Left kidney (tissue), 2 donors: ENCODE measurements around the gene BCL7C. TPM values are rescaled to one million over a fixed set of nuclear protein-coding genes. Genes with fewer than 3 reads are reported as not detected.
"Not testable (repeated sequence)": the region's sequence is repeated elsewhere in the genome, so short reads cannot be mapped to it uniquely, and the experiment has no call there.

Experiments used
- DNase-seq: peaks from one replicate; pipeline ENCODE4 v3.0.0-alpha.2; 2013
- polyA plus RNA-seq: library from polyadenylated mRNA; unstranded; fragments of 120-200 nt; gene quantifications from one replicate; pipeline ENCODE4 v1.2.1, GENCODE V29; 2013; ENCODE audit not compliant: insufficient read length

The BCL7C gene
- polyA plus RNA-seq, 1 donor, result 35.0 TPM

DNA sequence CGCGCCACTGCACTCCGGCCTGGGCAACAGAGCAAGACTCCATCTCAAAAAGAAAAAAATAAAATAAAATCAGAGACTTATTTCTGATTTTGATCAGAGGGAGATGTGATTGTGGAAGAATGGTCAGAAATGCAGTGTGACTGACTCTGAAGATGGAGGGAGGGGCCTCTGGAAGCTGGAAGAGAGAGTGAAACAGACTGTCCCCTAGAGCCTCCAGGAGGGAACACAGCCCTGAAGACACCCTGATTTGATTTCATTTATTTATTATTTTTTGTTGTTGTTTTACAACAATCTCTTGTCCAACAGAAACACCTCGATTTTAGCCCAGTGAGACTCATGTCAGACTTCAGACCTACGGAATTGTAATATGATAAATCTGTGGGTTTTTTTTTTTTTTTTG, 26.1 kb downstream of the BCL7C start:
- DNase-seq, result no peak

DNA sequence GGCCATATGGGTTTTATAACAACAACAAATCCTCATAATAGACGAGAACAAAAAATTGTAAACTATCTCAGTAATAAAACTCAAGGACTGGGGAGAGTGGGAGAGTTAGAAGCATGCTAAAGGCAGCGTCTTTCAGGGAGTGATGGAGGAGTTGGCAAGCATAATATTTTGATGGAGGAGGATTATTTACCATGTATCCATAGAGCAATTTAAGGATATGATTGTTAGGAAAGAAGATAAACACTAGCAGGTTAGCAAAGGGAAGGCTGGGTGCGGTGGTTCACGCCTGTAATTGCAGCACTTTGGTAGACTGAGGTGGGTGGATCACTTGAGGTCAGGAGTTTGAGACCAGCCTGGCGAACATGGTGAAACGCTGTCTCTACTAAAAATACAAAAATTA, 27.8 kb downstream of the BCL7C start:
- DNase-seq, result no peak

DNA sequence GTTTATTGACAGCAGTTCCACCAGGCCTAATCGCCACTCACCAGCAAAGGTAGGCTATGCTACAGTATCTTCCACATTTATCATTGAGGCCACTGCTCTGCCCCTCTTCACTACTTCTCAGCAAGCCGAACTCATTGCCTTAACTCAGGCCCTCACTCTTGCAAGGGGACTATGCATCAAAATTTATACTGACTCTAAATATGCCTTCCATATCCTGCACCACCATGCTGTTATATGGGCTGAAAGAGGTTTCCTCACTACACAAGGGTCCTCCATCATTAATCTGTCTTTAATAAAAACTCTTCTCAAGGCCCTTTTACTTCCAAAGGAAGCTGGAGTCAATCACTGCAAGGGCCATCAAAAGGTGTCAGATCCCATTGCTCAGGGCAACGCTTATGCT, 30.7 kb downstream of the BCL7C start:
- DNase-seq, result not testable (repeated sequence)

DNA sequence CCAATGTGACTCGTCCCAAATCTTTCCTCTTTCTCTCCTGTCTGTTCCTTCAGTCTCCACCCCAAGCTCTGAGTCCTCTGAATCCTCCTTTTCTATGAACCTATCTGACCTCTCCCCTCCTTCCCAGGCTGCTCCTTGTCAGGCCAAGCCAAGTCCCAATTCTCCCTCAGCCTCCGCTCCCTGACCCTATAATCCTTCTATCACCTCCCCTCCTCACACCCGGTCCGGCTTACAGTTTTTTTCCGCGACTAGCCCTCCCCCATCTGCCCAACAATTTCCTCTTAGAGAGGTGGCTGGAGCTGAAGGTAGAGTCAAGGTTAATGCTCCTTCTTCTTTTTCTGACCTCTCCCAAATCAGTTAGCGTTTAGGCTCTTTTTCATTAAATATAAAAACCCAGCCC, 33.1 kb downstream of the BCL7C start:
- not testable (repeated sequence) for DNase-seq

DNA sequence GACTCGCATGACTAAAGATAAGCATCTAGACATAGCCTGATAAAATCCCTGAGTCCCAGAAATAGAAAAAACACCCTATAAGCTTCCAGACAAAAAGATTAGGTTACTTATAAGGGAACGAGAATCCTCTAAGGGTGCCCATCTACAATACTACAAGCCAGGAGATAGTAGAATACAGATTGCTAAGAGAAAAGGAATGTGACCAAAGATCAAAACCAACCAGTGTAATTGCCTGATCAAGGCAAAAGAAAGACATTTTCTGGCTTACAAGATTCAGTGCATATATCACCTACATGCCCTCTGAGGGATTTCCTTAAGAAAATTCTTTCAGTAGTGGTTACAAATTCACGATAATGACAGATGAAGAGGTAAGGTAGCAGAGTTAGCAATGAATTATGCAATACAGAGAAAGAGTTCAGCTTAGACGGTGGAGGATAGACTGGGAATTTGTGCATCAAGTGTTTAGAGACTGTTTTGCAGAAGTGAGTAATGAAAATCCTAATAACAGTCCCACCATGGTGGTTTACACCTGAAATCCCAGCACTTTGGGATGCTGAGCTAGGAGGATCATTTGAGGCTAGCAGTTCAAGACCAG, 35.0 kb downstream of the BCL7C start:
- no peak for DNase-seq

DNA sequence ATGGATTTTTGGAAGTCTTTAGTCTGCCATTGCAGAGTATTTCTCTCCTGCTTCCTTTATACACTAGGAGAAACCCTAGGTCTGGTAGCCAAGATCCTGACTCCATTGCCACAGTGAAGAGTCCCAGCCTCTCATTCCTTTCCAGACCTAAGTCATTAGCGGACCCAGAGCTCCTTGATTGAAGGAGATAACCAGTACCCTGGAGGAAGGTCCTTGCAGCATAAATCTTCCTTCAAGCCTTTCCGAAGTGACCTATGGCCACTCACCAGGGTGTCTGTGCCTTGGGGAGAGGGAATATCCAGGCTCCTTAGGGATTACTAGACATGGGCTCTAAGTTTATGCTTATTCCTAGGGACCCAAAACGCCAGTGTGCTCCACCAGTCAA, 35.8 kb downstream of the BCL7C start:
- DNase-seq, result no peak

DNA sequence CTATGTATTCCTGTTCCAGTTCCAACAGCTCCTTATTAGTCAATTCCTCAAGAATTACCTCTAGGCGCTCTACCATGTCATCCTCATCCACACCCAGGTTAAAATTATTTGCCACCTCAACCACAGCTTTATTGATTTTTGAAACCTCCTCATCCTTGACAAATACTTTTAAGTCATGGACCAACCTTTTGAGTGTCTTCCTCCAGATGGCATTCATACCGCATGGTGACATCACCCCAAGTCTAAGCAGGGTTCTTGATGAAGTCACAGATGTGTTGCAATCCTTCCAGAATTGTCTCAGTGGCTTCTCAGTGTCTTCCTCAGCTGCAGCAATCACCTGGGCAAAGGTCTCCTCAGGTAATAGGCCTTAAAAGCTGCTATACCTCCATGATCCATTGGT, 40.1 kb downstream of the BCL7C start:
- no peak for DNase-seq

DNA sequence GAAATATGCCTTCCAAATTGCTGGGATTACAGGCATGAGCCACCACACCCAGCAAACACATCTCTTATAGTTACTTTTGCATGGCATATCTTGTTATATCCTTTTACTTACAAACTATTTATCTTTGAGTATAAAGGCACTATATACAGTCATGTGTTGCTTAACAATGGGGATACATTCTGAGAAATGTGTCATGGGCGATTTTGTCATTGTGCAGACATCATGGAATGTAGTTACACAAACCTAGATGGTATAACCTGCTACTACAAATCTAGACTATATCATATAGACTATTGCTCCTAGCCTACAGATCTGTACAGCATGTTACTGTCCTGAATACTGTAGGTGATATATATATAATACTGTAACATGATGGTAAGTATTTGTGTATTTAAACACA, 43.6 kb downstream of the BCL7C start:
- DNase-seq, result no peak

DNA sequence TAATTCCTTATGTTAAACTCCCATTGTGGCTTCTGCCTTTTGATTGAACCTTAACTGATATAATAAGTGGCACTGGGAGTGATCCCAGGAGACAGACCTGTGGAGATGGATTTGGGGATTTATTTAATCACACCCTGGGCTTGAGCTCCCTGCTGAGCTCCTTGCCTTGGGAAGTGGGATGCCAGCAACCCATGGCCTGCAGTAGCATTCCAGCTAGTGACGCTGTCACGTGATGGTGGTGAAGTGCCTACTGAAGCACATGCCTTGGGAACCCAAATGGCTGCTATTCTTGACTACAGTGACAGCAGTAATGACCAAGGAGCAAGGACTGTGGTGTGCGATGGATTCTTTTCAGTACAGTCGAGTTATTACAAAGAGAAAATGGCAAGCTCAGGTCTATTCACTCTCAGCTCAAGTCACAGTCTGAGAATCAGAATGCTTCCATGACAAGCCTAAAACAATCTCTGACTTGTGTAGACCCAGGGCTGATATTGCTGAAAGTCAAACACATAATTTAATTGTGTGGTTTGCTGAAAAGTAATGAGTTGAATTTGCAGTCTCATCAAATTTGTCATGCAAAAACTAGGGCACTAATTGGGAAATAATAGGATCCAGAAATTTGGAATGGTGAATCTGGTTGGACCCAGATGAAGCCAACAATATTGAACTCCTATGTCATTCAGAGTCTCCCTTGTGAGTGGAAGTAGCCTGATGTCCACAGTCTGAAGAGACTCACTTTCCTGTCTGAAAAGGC, 47.1 kb downstream of the BCL7C start:
- no peak for DNase-seq

DNA sequence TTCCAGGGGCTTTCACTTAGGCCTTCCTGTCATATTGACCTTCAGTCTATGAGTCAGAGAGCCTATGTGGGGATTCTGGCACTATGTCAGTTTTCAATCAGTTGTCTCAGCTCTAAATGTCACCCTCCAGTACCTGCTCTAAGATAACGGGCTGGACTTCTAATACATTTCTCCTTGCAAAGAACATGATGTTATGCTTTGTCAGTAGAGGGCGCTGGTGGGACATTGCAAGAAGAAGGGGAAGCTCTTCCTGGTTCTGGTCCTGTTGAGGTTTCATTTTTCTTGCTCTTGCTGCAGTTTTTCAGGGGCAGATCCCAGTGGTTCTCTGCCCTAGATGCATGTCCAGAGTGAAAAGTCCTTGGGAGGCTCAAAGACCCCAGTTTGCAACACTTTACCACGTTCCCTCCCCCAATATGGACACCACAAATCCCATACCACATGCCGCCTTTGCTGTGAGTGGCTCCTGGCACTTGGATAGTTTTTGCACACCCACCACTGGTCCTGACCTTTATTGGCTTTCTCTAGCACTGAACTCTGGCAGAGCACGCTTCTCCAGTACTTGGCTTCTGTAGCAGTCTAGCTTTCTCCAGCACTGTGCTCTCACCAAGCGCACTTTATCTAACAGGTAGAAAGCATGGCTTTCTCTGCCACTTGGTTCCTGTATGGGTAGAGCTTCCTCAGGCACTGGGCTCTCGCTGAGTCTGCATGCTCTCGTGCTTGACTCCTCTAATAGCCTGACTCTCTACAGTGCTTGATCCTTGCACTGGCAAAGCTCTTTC, 49.0 kb downstream of the BCL7C start:
- peak; percentile 74 for DNase-seq

DNA sequence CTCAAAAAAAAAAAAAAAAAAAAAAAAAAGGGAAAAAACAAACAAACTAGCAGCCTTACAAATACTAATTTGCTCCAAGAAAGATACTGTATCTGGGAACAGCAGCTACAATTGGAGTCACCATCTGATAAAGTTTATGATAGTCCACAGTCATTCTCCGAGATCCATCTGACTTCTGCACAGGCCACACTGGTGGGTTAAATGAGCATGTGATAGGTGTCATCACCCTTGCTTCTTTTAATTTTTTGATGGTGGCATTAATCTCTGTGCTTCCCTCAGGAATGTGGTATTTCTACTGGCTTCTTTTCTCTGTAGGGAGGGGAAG, 49.6 kb downstream of the BCL7C start:
- DNase-seq, result no peak

DNA sequence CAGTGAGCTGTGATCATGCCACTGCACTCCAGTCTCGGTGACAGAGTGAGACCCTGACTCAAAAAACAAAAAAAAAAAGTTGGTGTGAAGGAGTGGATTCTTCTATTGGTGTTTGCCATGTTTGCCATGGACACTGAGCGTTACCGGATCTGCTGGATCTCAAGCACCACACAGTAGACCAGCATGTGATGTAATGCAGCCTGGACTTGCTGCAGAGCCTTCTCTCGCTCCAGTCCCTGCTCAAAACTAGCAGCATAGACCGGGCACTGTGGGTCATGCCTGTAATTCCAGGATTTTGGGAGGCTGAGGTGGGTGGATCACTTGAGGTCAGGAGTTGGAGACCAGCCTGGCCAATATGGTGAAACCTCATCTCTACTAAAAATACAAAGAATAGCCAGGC, 50.4 kb downstream of the BCL7C start:
- DNase-seq, result no peak

DNA sequence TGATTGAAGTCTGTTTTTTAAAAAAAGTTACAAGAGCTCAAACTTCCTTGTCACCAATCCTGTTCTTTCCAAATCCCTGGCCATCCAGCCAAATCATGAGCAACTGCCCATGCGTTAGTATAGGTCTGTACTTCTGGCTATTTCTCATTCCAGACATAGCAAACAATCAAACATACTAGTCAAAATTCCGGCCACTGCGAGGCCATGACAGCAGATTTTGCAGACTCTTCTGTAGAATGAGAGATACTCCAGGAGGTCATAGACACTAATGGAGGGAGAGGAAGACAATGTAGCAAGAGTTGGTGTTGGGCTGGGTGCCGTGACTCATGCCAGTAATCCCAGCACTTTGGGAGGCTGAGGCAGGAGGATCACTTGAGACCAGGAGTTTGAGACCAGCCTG, 50.9 kb downstream of the BCL7C start:
- no peak for DNase-seq

DNA sequence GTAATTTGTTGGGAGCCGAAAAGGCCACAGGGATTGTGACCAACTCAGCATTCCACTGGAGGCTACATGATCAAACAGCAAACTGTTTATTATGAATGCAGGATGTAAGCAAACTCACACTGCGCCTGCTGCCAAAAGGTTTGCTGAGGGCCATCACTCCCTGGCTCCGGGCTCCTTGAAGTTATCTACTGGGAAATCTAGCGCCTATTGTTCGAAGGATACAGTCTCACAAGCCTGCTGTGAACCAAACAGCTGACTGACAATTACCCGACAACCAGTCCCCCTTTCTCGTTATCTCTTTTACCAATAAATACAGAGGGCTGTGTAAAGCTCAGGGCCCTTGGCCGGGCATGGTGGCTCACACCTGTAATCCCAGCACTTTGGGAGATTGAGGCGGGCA, 52.5 kb downstream of the BCL7C start:
- DNase-seq, result no peak

DNA sequence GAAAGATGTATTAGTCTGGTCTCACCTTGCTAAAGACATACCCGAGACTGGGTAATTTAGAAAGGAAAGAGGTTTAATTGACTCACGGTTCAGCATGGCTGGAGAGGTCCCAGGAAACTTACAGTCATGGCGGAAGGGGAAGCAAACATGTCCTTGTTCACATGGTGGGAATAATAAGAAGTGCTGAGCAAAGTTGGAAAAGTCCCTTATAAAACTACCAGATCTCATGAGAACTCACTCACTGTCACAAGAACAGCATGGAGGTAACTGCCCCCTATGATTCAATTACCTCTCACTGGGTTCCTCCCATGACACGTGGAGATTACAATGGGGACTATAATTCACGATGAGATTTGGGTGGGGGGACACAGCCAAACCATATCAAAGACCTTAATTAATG, 53.3 kb downstream of the BCL7C start:
- no peak for DNase-seq

DNA sequence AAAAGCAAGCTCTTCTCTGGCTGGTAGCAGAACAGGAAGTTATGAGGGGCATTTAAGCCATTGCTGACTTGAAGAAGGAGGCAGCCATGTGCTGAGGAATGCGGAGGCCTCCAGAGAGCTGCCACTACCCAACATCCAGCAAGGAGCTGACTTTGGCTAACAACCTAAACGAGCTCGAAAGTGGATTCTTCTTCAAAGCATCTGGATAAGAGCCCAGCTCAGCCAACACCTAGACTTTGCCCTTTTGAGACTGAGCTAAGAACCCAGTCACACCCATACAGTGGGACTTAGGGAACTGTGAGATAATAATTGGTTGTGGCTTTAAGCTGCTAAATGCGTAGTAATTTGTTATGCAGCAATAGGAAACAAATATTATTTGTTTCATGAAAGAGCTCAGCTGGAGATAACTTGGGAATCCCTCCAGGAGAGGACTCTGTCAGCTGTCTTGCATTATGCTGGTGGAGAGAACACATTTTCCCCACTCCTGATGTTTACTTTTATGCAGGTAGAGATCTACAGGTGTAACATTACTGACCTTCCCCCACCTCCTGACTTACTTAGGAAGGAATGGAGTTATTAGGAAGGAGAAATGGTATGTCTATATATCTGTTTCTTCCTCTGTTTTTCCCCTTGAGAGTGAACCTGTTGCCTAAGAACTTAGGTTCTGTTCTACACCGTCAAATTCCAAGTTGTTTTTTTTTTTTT, 54.2 kb downstream of the BCL7C start:
- no peak for DNase-seq

DNA sequence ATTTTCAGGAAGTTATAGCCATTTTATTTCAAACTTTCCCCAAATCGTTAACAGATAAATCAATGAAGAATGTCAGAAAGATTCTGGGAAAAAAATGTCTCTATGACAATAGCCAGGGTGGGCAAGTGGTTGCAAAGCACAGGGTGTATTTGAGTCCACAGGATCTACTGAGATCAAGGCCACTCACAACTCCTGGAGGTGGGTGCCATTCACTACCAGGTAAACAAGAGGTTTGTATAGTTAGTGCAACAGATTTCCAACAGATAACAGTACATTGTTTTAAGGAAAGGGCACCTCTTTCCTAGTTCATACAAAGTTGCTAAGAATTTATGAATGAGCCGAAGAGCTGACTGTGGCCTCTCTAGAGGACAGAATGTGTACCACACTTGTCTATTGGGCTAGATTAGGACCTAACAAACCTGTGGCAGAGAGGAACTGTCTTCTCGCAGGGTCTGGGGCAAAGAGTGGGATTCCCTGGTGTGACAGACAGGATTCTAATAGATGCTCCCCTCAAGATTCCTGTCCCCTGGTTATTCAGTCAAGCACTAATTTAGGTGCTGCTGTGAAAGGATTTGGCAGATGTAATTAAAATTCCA, 54.9 kb downstream of the BCL7C start:
- DNase-seq, result no peak

DNA sequence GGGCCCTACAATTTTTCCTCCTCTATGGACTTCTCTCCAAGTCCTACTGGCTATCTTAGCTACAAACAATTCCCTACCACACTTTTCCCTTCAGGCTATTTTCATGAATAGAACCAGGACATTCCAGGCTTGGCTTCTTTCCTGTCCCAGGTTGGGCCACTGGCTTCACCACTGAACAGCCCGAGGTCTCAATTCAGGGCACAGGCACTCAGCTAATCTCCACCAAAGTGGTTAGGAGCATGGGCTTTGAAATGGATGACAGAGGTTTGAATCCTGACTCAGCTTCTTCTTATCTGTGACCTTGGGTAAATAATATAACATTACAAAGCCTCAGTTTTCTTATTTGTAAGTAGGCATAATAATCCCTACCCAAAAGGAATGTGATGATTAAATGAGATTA, 56.0 kb downstream of the BCL7C start:
- DNase-seq, result no peak
